ENCODE measurements around the gene NSFL1C. TPM values are rescaled to one million over a fixed set of nuclear protein-coding genes. Genes with fewer than 3 reads are reported as not detected.

Gene NSFL1C
- 10 to 100 TPM; 48.0 to 87.7 (median 71.4) TPM for total RNA-seq

GRCh38 chr20:1466211-1467081 is at the start of gene NSFL1C:
Gene NSFL1C (minus strand): TSS chr20:1466849. CDS start chr20:1466824, 25 bp downstream.
- TF ChIP-seq POLR2A (IDR thresholded peaks at IDR 0.05) (peak in 3 of 4 donors; percentile 63 to 80 (median 78)), EP300 (IDR thresholded peaks at IDR 0.05) (peak in 1 of 4 donors; percentile 35), CTCF (IDR thresholded peaks at IDR 0.05) (peak; percentile 94 to 99 (median 97)), POLR2AphosphoS5 (IDR thresholded peaks at IDR 0.05) (peak; percentile 65 to 69)
- Histone ChIP-seq H3K4me1 (peaks cover 44 to 48% (median 47%) of the 10 kb centered on the region in 4 donors), H3K27ac (peak within 1 kb of the TSS; percentile 87 to 96 (median 89)), H3K27me3 (no peaks in the 10 kb centered on the region), H3K9me3 (peaks cover 0 to 4% (median 0%) of the 10 kb centered on the region in 4 donors), H3K4me3 (peak within 1 kb of the TSS; percentile 75 to 100 (median 98)), H3K36me3 (peaks cover 0 to 32% (median 2%) of the 10 kb centered on the region in 4 donors)
- 0 to 1% methylated on average over 9 to 76 of the region's 104 CpGs for WGBS, 2 donors
- DNase-seq: peak; percentile 95 to 100
- ATAC-seq (ENCODE audit: low FRiP score in 2 of 2): peak; percentile 97

- Histone ChIP-seq H3K9me3 (no peaks in the 10 kb centered on the region), H3K4me3 (no peak overlapping the region), H3K4me1 (no peaks in the 10 kb centered on the region), H3K27me3 (no peaks in the 10 kb centered on the region), H3K36me3 (no peaks in the 10 kb centered on the region), H3K27ac (no peak overlapping the region)
- TF ChIP-seq POLR2AphosphoS5 (IDR thresholded peaks at IDR 0.05) (no peak), POLR2A (IDR thresholded peaks at IDR 0.05) (no peak), EP300 (IDR thresholded peaks at IDR 0.05) (no peak), CTCF (IDR thresholded peaks at IDR 0.05) (no peak)
- ATAC-seq (ENCODE audit: low FRiP score in 2 of 2): no peak
- no peak for DNase-seq
- 72 to 93% methylated on average over 1 of the region's 1 CpG for WGBS, 2 donors
These were observed 47.2 kb upstream of the NSFL1C start for GRCh38 chr20:1513801-1514200.

GRCh38 chr20:1509237-1509636 is 42.6 kb upstream of the NSFL1C start:
- no peak for DNase-seq
- no peaks in the 10 kb centered on the region for H3K27me3 ChIP-seq
- H3K36me3 ChIP-seq: no peaks in the 10 kb centered on the region
- 30 to 39% methylated on average over 9 of the region's 9 CpGs for WGBS, 2 donors
- TF ChIP-seq POLR2A (IDR thresholded peaks at IDR 0.05) (no peak), CTCF (IDR thresholded peaks at IDR 0.05) (peak in 1 of 6 experiments; percentile 24), EP300 (IDR thresholded peaks at IDR 0.05) (no peak), POLR2AphosphoS5 (IDR thresholded peaks at IDR 0.05) (no peak)
- H3K27ac ChIP-seq: no peak overlapping the region
- ATAC-seq (ENCODE audit: low FRiP score in 2 of 2): peak in 1 of 2 donors; percentile 44
- H3K9me3 ChIP-seq: no peaks in the 10 kb centered on the region
- H3K4me3 ChIP-seq: no peak overlapping the region
- H3K4me1 ChIP-seq: no peaks in the 10 kb centered on the region

GRCh38 chr20:1508574-1508973 is 41.9 kb upstream of the NSFL1C start:
- Histone ChIP-seq H3K36me3 (no peaks in the 10 kb centered on the region), H3K4me1 (no peaks in the 10 kb centered on the region), H3K27me3 (no peaks in the 10 kb centered on the region), H3K9me3 (no peaks in the 10 kb centered on the region), H3K27ac (no peak overlapping the region), H3K4me3 (no peak overlapping the region)
- DNase-seq (no peak), ATAC-seq (ENCODE audit: low FRiP score in 2 of 2) (no peak)
- no peak for TF ChIP-seq EP300 (IDR thresholded peaks at IDR 0.05)
- no peak for TF ChIP-seq CTCF (IDR thresholded peaks at IDR 0.05)
- TF ChIP-seq POLR2AphosphoS5 (IDR thresholded peaks at IDR 0.05): no peak
- TF ChIP-seq POLR2A (IDR thresholded peaks at IDR 0.05): no peak

Data from upper lobe of left lung (tissue), 6 donors.